D721Med (cell line): ENCODE results near the gene MRPL30.
"Not testable (repeated sequence)": the region's sequence is repeated elsewhere in the genome, so short reads cannot be mapped to it uniquely, and the experiment has no call there.

ENCODE experiments used
- DNase-seq: peaks from one replicate; pipeline ENCODE4 v3.0.0; 2011; ENCODE audit warnings: low spot score; ENCODE audit not compliant: insufficient read length
- FAIRE-seq: peaks from 2 replicates; lab custom pipeline; 2011; peaks lifted over from hg19 to GRCh38; lab: Jason Lieb, UNC
- TF ChIP-seq, protein P1 (sequence below): IDR thresholded peaks from 2 replicates; pipeline ENCODE4 v1.5.1; 2012; ENCODE audit warnings: mild to moderate bottlenecking, control low read depth; ENCODE audit not compliant: insufficient read depth; ENCODE audit errors: missing control alignments

The MRPL30 gene

DNA sequence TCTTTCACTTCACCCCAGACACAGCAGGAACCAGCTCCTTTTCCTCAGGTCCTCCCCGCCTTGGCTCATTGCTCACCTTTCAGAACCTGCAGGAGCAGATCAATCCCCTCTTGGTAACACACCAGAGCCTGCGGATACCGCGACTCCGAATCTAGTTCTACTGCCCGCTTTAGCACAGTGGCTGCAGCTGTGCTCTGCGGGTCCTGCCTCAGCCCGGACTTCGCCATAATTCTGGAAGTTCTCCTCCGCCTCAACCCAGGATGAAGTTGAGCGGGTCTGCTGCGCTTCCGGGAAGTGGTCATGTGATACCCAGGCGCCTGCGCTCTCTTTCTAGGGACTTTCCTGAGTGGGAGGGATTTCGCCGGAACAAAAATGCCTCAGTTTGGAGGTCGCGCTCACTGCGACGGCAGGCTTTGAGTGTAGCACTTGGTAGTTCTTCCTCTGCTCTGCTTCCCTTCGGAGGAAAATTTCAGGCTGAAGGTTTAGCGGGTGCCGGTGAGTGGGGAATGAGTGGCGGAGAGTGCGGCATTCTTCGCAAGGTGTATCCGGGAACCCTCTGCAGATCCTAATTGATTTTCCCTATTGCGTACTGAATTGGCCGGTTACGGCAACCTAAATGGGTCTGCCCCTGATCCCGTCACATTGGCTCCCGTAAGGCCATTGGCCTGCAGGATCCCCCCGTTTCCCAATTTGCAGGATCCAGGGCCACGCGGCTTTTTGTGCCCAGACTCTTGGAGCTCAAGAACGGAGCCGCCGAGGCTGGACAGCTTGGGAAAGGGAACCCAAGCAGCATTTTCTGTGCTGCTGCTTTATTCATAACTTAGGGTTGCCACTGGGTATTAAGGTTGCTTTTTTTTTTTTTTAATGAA lies at the start of gene MRPL30, which contains the start of gene MITD1:
Gene MRPL30, plus strand, starts transcription at position 430 of the 869 bp plus-strand sequence. CDS start 5,020 bp downstream, outside the sequence.
Gene MITD1, minus strand, starts transcription at position 304 of the 869 bp plus-strand sequence. Its CDS starts 77 bp downstream, at position 227.
- DNase-seq (peak; percentile 21), FAIRE-seq (no peak)
- TF ChIP-seq, protein P1, sequence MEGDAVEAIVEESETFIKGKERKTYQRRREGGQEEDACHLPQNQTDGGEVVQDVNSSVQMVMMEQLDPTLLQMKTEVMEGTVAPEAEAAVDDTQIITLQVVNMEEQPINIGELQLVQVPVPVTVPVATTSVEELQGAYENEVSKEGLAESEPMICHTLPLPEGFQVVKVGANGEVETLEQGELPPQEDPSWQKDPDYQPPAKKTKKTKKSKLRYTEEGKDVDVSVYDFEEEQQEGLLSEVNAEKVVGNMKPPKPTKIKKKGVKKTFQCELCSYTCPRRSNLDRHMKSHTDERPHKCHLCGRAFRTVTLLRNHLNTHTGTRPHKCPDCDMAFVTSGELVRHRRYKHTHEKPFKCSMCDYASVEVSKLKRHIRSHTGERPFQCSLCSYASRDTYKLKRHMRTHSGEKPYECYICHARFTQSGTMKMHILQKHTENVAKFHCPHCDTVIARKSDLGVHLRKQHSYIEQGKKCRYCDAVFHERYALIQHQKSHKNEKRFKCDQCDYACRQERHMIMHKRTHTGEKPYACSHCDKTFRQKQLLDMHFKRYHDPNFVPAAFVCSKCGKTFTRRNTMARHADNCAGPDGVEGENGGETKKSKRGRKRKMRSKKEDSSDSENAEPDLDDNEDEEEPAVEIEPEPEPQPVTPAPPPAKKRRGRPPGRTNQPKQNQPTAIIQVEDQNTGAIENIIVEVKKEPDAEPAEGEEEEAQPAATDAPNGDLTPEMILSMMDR: no peak

DNA sequence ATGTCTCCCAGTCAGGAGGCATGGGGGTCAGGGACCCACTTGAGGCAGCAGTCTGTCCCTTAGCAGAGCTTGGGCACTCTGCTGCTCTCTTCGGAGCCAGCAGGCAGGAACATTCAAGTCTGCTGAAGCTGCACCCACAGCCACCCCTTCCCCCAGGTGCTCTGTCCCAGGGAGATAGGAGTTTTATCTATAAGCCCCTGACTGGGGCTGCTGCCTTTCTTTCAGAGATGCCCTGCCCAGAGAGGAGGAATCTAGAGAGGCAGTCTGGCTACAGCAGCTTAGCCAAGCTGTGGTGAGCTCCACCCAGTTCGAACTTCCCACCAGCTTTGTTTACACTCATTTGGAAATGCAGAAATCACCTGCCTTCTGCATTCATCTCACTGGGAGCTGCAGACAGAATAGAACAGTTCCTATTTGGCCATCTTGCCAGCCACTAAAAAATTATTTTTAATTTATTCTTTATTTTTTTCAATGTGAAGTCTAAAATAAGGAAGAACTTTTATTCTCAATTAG lies 45.9 kb upstream of the MRPL30 start:
- FAIRE-seq, DNase-seq: not testable (repeated sequence)

DNA sequence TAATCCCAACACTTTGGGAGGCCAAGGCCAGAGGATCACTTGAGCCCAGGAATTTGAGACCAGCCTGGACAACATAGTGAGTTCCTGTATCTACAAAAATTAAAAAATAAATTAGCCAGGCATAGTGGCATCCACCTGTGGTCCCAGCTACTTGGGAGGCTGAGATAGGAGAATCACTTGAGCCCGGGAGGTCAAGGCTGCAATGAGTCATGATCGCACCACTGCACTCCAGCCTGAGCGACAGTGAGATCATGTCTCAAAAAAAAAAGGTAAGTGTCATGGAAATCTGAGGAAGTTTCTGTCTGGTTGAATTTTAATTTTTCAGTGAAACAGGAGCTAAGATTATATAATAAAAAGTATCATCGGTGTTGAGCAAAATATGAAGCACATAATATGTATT lies 42.0 kb upstream of the MRPL30 start:
- no peak for DNase-seq
- TF ChIP-seq, protein P1: no peak
- FAIRE-seq: no peak

DNA sequence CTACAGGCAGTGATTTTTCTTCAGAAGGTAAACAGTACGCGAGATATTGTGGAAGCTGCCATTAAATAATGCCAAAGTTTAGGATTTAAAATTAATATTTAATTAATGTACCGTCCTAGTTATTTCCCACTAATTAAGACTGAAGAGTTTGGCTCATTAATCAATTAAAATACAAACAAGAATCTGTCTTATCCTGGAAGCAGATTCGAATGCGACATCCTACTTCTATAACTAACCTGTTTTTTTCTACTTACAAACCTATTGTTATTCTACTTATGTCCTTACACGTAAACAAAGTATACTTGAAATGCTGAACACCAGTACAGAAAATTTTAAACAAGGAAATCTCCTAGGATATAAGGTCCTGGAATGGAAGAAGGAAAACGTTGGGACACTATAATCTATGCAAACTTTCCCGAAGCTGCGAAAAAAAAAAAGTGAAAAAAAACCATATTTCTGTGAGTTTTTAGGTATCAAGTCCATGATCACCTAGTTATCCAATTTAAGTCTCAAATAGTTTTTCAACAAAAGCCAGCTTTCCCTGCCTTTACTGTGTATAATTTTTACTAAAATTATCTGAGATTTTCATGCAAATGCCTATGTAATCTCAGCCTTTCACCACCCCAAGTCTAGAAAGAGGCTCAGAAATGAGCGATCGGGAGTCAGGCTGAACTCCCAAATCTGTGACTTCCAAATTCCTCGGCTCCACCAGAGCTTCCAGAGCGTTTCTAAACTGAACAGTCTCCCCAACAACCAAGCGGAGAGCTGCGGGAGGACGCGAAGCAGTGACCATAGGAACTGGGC lies 40.7 kb upstream of the MRPL30 start:
- DNase-seq (no peak), FAIRE-seq (no peak)
- TF ChIP-seq, protein P1: no peak

DNA sequence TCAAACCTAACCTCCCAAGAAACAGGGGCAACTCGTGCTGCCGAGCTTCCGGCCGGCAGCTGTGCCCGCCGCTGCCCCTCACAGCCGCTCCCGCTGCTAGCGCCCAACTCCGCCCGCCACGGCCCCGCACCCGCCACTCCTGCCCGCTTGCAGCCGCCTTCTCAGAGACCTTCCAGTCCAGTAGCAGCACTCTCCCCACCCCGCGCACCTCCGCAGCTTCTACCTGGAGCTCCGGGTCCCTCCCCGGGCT lies 40.2 kb upstream of the MRPL30 start:
- FAIRE-seq (no peak), DNase-seq (no peak)
- TF ChIP-seq, protein P1: no peak

DNA sequence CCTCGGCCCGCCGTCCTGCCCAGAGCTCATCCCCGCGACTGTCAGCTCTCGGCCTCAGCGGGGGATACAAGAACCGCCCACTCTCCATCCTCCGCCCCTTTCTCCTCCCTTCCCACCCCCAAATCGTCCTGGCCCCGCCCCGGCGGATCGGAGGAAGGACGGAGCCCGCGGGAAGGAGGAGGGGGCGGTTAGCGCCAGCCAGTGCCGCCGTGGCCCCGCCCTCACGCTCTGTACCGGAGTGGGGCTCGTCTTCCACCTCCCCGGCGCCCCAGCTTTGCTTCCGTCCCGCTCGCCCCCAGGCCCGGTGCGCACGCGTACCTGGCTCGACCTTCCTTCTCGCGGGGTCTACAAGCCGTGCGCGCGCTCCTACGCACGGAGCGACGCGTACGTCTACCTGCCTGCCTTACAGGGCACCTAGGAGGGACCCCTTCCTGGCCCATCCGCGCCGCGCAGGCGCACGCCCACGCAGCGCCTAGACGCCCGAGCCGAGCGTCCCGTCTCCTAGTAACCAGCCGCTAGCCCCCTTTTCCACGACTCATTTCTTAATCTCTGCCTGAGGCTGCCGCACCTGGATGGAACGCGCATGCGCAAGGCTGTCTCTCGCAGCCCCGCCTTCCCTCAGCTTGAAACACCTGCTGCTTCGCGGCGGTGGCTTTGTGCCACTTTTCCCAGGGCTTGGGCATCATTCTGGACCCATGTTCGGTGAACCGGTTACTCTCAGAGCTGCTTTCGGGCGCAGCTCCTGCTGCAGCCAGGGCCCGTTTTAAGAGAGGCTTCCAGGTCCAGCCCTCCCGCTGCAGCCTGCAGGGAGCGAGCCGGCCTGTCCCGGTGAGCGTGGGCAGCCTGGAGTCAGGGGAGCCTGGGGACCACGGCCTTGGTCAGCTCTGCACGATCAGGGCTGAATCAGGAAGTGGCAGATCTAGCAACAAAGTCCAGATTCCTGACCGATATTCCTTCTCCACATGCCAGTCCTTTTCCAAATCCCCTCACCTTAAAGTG lies 39.6 kb upstream of the MRPL30 start, which contains the start of gene C2orf15:
Gene C2orf15, plus strand, starts transcription at position 598 of the 999 bp plus-strand sequence. CDS start 8,852 bp downstream, outside the sequence.
- DNase-seq (no peak), FAIRE-seq (no peak)
- TF ChIP-seq, protein P1: no peak
